Mammary epithelial cell (primary cell): ENCODE results near the gene PAK5.

ENCODE experiments used
- CTCF ChIP-seq, 2 donors: IDR thresholded peaks in 1 of 2; conservative IDR thresholded peaks in 1 of 2; 2 replicates each; pipeline ENCODE4 v1.5.1; 2011 to 2012; ENCODE audit warnings: inconsistent platforms in 2 of 2, low read length in 2 of 2, mild to moderate bottlenecking in 2 of 2, control low read depth in 1 of 2, low read depth in 1 of 2; ENCODE audit not compliant: insufficient read depth in 1 of 2; ENCODE audit errors: extremely low read depth in 1 of 2
- EZH2 ChIP-seq: IDR thresholded peaks from 2 replicates; pipeline ENCODE4 v1.6.1; 2012; ENCODE audit warnings: low read length, inconsistent platforms, borderline replicate concordance

DNA sequence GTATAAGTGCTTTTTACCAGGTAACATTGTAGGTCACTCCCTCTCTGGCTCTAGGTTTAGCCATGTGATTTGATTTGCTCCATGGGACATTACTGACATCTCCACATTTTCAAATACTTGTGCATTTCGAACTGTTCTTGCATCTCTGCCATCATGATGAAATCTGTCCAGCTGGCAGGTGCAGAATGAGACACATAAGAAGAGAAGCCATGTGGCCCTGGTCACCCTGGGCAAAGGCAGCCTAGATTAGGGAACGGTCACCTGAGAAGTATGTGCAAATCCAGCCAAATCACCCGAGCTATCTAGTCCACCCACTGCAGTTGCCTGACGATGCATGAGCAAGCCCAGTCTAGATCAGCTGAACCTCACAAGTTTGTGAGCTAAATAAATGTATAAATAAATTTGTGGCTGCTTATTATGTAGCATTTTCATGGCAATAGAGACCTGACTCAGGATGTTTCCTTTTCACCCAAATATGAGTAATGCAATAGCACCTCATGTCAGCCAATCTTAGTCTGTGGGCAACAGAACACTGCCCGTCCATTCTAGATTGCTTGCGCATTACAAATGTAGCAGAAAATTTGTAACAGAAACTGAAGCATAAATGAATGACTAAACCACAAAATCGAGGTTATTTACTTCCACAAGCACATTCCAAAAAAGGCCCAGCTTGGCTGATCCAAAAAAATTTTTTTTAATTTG lies 115.2 kb downstream of the PAK5 start:
- TF ChIP-seq CTCF (conservative IDR thresholded peaks at IDR 0.05 in 1 of 2, IDR thresholded peaks at IDR 0.05 in 1 of 2; ENCODE audit: extremely low read depth in 1 of 2, insufficient read depth in 1 of 2, low read depth in 1 of 2, low read length in 2 of 2) (no peak), EZH2 (no peak)
